H9 (cell line): ENCODE data around the gene ASB15. TPM values are rescaled to one million over a fixed set of nuclear protein-coding genes. Genes with fewer than 3 reads are reported as not detected.

Source experiments
- DNase-seq: peaks from one replicate; pipeline ENCODE4 v3.0.0-alpha.2; 2017
- H2AFZ ChIP-seq: one replicate; pipeline ENCODE4 v1.6.1; 2013; ENCODE audit warnings: mild to moderate bottlenecking, low read length, control low read depth, moderate library complexity
- H2AK5ac ChIP-seq: 2 replicates; pipeline ENCODE4 v1.6.1; 2013; ENCODE audit warnings: low read length, control low read depth, mixed read lengths; ENCODE audit not compliant: insufficient read length
- H2BK120ac ChIP-seq: one replicate; pipeline ENCODE4 v1.6.1; 2013; ENCODE audit warnings: low read depth, mild to moderate bottlenecking, low read length, control low read depth, inconsistent platforms; ENCODE audit not compliant: poor library complexity, severe bottlenecking
- H2BK12ac ChIP-seq: 2 replicates; pipeline ENCODE4 v1.6.1; 2013; ENCODE audit warnings: low read length, control low read depth, mixed read lengths, low read depth; ENCODE audit not compliant: insufficient read length
- H2BK15ac ChIP-seq: 2 replicates; pipeline ENCODE4 v1.6.1; 2013; ENCODE audit warnings: low read depth, low read length, control low read depth
- H2BK20ac ChIP-seq: one replicate; pipeline ENCODE4 v1.6.1; 2013; ENCODE audit warnings: low read depth, mild to moderate bottlenecking, low read length, control low read depth, inconsistent platforms; ENCODE audit not compliant: poor library complexity, severe bottlenecking
- H2BK5ac ChIP-seq: 2 replicates; pipeline ENCODE4 v1.6.1; 2013; ENCODE audit warnings: low read length, control low read depth, mixed read lengths; ENCODE audit not compliant: insufficient read length
- H3K14ac ChIP-seq: 2 replicates; pipeline ENCODE4 v1.6.1; 2013; ENCODE audit warnings: low read length, control low read depth; ENCODE audit not compliant: insufficient read depth
- H3K18ac ChIP-seq: 2 replicates; pipeline ENCODE4 v1.6.1; 2013; ENCODE audit warnings: low read depth, mild to moderate bottlenecking, mixed read lengths, low read length, control low read depth; ENCODE audit not compliant: insufficient read length
- H3K23ac ChIP-seq: 2 replicates; pipeline ENCODE4 v1.6.1; 2013; ENCODE audit warnings: low read length, control low read depth, mixed read lengths, low read depth; ENCODE audit not compliant: insufficient read length
- H3K23me2 ChIP-seq: 2 replicates; pipeline ENCODE4 v1.6.1; 2013; ENCODE audit warnings: low read depth, mild to moderate bottlenecking, mixed read lengths, low read length, control low read depth; ENCODE audit not compliant: insufficient read length, poor library complexity, severe bottlenecking
- H3K27ac ChIP-seq: 2 replicates; pipeline ENCODE4 v1.5.1; 2013; ENCODE audit warnings: low read length, control low read depth, mixed read lengths, low read depth; ENCODE audit not compliant: insufficient read length
- H3K27me3 ChIP-seq: 2 replicates; pipeline ENCODE4 v1.6.1; 2013; ENCODE audit warnings: low read length, control low read depth, inconsistent platforms; ENCODE audit not compliant: insufficient read depth
- H3K4ac ChIP-seq: 2 replicates; pipeline ENCODE4 v1.6.1; 2013; ENCODE audit warnings: low read depth, mild to moderate bottlenecking, control low read depth, inconsistent platforms, low read length, moderate library complexity
- H3K4me1 ChIP-seq: 2 replicates; pipeline ENCODE4 v1.6.1; 2013; ENCODE audit warnings: low read length, control low read depth, inconsistent platforms; ENCODE audit not compliant: insufficient read depth
- H3K4me2 ChIP-seq: 2 replicates; pipeline ENCODE4 v1.6.1; 2013; ENCODE audit warnings: low read length, control low read depth, mixed read lengths; ENCODE audit not compliant: insufficient read length, insufficient read depth
- H3K56ac ChIP-seq: 2 replicates; pipeline ENCODE4 v1.6.1; 2013; ENCODE audit warnings: low read depth, mild to moderate bottlenecking, mixed read lengths, low read length, control low read depth; ENCODE audit not compliant: insufficient read length
- H3K79me1 ChIP-seq: 2 replicates; pipeline ENCODE4 v1.6.1; 2013; ENCODE audit warnings: low read depth, mild to moderate bottlenecking, moderate library complexity, low read length, control low read depth, inconsistent platforms; ENCODE audit not compliant: insufficient read depth, poor library complexity, severe bottlenecking
- H3K79me2 ChIP-seq: 2 replicates; pipeline ENCODE4 v1.6.1; 2013; ENCODE audit warnings: low read length, control low read depth, inconsistent platforms; ENCODE audit not compliant: insufficient read depth
- H3K9ac ChIP-seq: 2 replicates; pipeline ENCODE4 v1.6.1; 2013; ENCODE audit warnings: low read length, control low read depth, mixed read lengths; ENCODE audit not compliant: insufficient read length; ENCODE audit errors: extremely low read depth
- H3K9me3 ChIP-seq: one replicate; pipeline ENCODE4 v1.6.1; 2013; ENCODE audit warnings: low read depth, low read length, inconsistent platforms; ENCODE audit not compliant: control insufficient read depth
- H3T11ph ChIP-seq: one replicate; pipeline ENCODE4 v1.6.1; 2013; ENCODE audit warnings: mild to moderate bottlenecking, low read length, control low read depth, inconsistent platforms
- H4K20me1 ChIP-seq: one replicate; pipeline ENCODE4 v1.6.1; 2013; ENCODE audit not compliant: control insufficient read depth, insufficient read length, insufficient read depth
- H4K5ac ChIP-seq: 2 replicates; pipeline ENCODE4 v1.6.1; 2013; ENCODE audit warnings: low read depth, mild to moderate bottlenecking, mixed read lengths, low read length, control low read depth; ENCODE audit not compliant: insufficient read length
- H4K8ac ChIP-seq: replicated peaks from 2 replicates; pipeline ENCODE4 v1.6.1; 2013; ENCODE audit warnings: low read length, control low read depth, mixed read lengths, low read depth; ENCODE audit not compliant: insufficient read length
- H4K91ac ChIP-seq: 2 replicates; pipeline ENCODE4 v1.6.1; 2013; ENCODE audit warnings: low read depth, mild to moderate bottlenecking, moderate library complexity, mixed read lengths, low read length, control low read depth; ENCODE audit not compliant: insufficient read length
- H3K27ac Mint-ChIP-seq, 3 experiments: 2 replicates in 2 of 3; 3 replicates in 1 of 3; pipeline ENCODE4 v1.8.0; 2020 to 2021; ENCODE audit warnings: mixed read lengths in 3 of 3, mild to moderate bottlenecking in 1 of 3, moderate library complexity in 1 of 3
- H3K27me3 Mint-ChIP-seq: 2 replicates; pipeline ENCODE4 v1.8.0; 2021; ENCODE audit warnings: low read depth, mild to moderate bottlenecking, moderate library complexity, mixed read lengths
- H3K36me3 Mint-ChIP-seq, 3 experiments: 2 replicates in 2 of 3; 3 replicates in 1 of 3; pipeline ENCODE4 v1.8.0; 2020 to 2021; ENCODE audit warnings: low read depth in 3 of 3, mixed read lengths in 3 of 3; ENCODE audit not compliant: insufficient read depth in 1 of 3
- H3K4me1 Mint-ChIP-seq, 2 experiments: 2 replicates each; pipeline ENCODE4 v1.8.0; 2020; ENCODE audit warnings: mixed read lengths in 2 of 2
- H3K4me3 Mint-ChIP-seq, 2 experiments: 2 replicates in 1 of 2; 3 replicates in 1 of 2; pipeline ENCODE4 v1.8.0; 2020 to 2021; ENCODE audit warnings: mild to moderate bottlenecking in 2 of 2, mixed read lengths in 2 of 2, moderate library complexity in 1 of 2
- H3K9me3 Mint-ChIP-seq, 2 experiments: 2 replicates in 1 of 2; 3 replicates in 1 of 2; pipeline ENCODE4 v1.8.0; 2020; ENCODE audit warnings: mild to moderate bottlenecking in 2 of 2, mixed read lengths in 2 of 2, moderate library complexity in 1 of 2
- WGBS: extraction: QIAGEN DNeasy Blood & Tissue Kit; methylation state at CpG from one replicate; pipeline ENCODE4 v1.1.7; 2013; ENCODE audit warnings: missing lambda C conversion rate, low lambda C conversion rate, mixed read lengths; ENCODE audit not compliant: insufficient read length; ENCODE audit errors: extremely low coverage; 5-methylcytosine and 5-hydroxymethylcytosine counted together
- total RNA-seq: library from RNA; stranded (reverse); gene quantifications from 2 replicates; pipeline ENCODE4 v1.2.1, GENCODE V29; 2021
- TF ChIP-seq, protein P1 (sequence below): fragments of 200-600 bp; sonication (generic); conservative IDR thresholded peaks from 3 replicates; pipeline ENCODE4 v1.8.0; 2021; ENCODE audit warnings: antibody characterized with exemption, mild to moderate bottlenecking

The ASB15 gene
- total RNA-seq, 1 experiment from 2014 or later, result not detected

DNA sequence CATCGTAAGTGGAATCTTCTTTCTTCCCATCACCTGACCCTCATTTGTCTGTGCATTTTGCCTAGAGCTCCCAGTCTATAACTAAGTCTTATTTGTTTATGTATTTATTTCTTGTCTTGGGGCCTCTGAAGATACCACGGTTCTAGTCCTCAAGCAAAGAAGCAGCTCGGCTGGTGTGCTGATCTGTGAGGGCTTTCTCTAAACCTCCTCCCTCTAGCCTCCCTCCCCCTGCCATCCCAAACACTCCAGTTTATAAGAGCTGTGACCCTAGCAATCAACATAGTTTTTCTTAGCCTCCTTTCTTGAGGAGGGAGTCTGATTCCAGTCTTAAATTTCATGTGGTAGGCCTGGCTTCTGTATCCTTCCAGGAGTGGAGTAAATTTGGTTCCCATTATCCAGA is 28.3 kb upstream of the ASB15 start:
- Histone ChIP-seq H2BK15ac (no peak overlapping the region), H3K23ac (no peak overlapping the region), H4K20me1 (no peaks in the 10 kb centered on the region), H3K23me2 (no peaks in the 10 kb centered on the region), H3K56ac (no peak overlapping the region), H3K4me1 (no peaks in the 10 kb centered on the region; the same call in 1 of the 2 replicates), H3K18ac (no peak overlapping the region), H2BK5ac (no peak overlapping the region), H2AK5ac (no peak overlapping the region), H2BK120ac (no peak overlapping the region), H3K4ac (no peak overlapping the region), H2BK20ac (no peak overlapping the region), H3T11ph (no peak overlapping the region), H2BK12ac (no peak overlapping the region), H3K27ac (no peak overlapping the region), H4K5ac (no peak overlapping the region), H3K79me1 (no peaks in the 10 kb centered on the region), H4K91ac (no peak overlapping the region), H4K8ac (no peak overlapping the region), H3K4me2 (no peak overlapping the region), H3K9me3 (no peaks in the 10 kb centered on the region), H2AFZ (peak overlapping the region; percentile 96), H3K9ac (no peak overlapping the region), H3K27me3 (no peaks in the 10 kb centered on the region), H3K79me2 (no peaks in the 10 kb centered on the region), H3K14ac (no peak overlapping the region)
- Mint-ChIP-seq H3K36me3 (no peaks in the 10 kb centered on the region; a peak in 1 of 7 replicates), H3K27ac (peak overlapping the region; percentile 2 to 87 (median 66); a peak in 3 of 7 replicates), H3K9me3 (no peaks in the 10 kb centered on the region), H3K4me3 (no peak overlapping the region), H3K4me1 (peaks cover 25% of the 10 kb centered on the region in 2 experiments), H3K27me3 (no peaks in the 10 kb centered on the region)
- no peak for DNase-seq
- TF ChIP-seq, protein P1, sequence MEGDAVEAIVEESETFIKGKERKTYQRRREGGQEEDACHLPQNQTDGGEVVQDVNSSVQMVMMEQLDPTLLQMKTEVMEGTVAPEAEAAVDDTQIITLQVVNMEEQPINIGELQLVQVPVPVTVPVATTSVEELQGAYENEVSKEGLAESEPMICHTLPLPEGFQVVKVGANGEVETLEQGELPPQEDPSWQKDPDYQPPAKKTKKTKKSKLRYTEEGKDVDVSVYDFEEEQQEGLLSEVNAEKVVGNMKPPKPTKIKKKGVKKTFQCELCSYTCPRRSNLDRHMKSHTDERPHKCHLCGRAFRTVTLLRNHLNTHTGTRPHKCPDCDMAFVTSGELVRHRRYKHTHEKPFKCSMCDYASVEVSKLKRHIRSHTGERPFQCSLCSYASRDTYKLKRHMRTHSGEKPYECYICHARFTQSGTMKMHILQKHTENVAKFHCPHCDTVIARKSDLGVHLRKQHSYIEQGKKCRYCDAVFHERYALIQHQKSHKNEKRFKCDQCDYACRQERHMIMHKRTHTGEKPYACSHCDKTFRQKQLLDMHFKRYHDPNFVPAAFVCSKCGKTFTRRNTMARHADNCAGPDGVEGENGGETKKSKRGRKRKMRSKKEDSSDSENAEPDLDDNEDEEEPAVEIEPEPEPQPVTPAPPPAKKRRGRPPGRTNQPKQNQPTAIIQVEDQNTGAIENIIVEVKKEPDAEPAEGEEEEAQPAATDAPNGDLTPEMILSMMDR, result no peak
- WGBS, result no CpG with 5 or more reads among the region's 3 CpGs
